ENCODE data around the gene WWOX. TPM values are rescaled to one million over a fixed set of nuclear protein-coding genes. Genes with fewer than 3 reads are reported as not detected.
A peak's percentile ranks its signal among the peaks of the same experiment; 100 is the strongest.

Gene WWOX
- total RNA-seq, 3 donors from 2014 or later, result 11.7 to 18.0 (median 13.8) TPM

DNA sequence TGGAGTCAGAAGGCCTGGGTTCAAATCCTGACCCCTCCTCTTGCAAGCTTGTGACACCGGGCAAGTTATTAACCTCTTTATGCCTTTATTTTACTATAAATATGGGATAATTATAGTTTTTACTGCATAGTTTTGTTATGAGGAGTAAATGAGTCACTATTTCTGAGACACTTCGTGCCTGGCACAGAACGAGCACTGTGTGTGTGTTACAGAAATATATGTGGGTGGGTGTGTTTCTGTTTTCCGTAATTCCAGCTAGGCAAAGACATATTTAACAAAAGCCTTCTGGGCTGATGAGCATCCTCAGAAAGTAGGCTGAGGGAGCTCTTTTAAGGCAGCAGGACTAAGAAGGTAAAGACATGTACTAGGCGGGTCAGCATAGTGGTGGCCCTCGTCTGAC is 1083.2 kb downstream of the WWOX start:
- ATAC-seq, result peak; percentile 17
- Histone ChIP-seq H3K4me1 (ENCODE audit: low read depth) (no peaks in the 10 kb centered on the region), H3K4me3 (no peak overlapping the region), H3K9me3 (no peaks in the 10 kb centered on the region), H3K36me3 (ENCODE audit: low read depth) (no peaks in the 10 kb centered on the region)
- DNase-seq, result no peak
- intact Hi-C loops (cut with DNase I, micrococcal nuclease), result no loop called here
- TF ChIP-seq, protein P1, sequence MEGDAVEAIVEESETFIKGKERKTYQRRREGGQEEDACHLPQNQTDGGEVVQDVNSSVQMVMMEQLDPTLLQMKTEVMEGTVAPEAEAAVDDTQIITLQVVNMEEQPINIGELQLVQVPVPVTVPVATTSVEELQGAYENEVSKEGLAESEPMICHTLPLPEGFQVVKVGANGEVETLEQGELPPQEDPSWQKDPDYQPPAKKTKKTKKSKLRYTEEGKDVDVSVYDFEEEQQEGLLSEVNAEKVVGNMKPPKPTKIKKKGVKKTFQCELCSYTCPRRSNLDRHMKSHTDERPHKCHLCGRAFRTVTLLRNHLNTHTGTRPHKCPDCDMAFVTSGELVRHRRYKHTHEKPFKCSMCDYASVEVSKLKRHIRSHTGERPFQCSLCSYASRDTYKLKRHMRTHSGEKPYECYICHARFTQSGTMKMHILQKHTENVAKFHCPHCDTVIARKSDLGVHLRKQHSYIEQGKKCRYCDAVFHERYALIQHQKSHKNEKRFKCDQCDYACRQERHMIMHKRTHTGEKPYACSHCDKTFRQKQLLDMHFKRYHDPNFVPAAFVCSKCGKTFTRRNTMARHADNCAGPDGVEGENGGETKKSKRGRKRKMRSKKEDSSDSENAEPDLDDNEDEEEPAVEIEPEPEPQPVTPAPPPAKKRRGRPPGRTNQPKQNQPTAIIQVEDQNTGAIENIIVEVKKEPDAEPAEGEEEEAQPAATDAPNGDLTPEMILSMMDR (IDR thresholded peaks at IDR 0.05), result no peak

DNA sequence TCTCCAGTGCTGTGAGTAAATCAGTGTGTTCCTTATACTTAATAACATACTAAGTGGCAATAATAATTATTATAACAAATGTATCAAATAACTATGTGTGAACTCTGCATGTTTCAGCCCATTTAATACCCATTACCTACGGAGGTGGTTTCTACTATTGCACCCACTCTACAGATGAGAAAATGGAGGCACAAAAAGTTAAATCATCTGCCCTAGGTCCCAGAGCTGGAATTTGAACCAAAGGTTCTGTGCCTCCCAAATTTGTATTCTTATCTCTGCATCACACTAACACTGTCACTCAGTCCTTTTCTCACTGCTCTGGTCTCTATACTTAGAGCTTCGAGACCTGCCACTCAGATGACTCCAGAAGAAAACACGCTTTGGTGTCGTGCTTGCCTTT is 1084.1 kb downstream of the WWOX start:
- DNase-seq, result no peak
- no peak for ATAC-seq
- no peak overlapping the region for H3K4me3 ChIP-seq
- no peaks in the 10 kb centered on the region for H3K36me3 ChIP-seq (ENCODE audit: low read depth)
- no peaks in the 10 kb centered on the region for H3K4me1 ChIP-seq (ENCODE audit: low read depth)
- TF ChIP-seq, protein P1 (IDR thresholded peaks at IDR 0.05), result no peak
- intact Hi-C loops (cut with DNase I, micrococcal nuclease), result no loop called here
- no peaks in the 10 kb centered on the region for H3K9me3 ChIP-seq

GRCh38 chr16:79184464-79185030 is 1085.1 kb downstream of the WWOX start:
- Histone ChIP-seq H3K9me3 (no peaks in the 10 kb centered on the region), H3K4me1 (ENCODE audit: low read depth) (no peaks in the 10 kb centered on the region), H3K36me3 (ENCODE audit: low read depth) (no peaks in the 10 kb centered on the region), H3K4me3 (no peak overlapping the region)
- ATAC-seq (no peak), DNase-seq (no peak)
- TF ChIP-seq, protein P1 (IDR thresholded peaks at IDR 0.05), result no peak
- intact Hi-C loops (cut with DNase I, micrococcal nuclease), result no loop called here

DNA sequence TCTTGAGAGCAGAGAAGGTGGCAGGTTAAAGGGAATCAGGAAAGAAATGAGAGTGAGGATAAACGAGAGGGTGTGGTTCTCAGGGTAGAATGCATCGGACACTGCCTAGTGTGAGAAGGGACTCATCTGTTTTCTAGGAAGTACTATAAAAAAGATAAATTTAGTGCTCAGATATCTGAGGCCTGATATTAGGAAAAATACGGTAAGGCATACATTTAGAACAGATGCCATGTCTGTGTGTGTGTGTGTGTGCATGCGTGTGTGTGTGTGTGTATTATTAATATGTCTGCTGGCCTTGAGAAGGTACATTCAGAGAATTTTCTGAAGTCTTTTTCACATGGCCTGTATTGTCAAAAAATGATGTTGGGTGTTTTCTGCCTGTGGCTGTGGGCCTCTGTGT is 1086.3 kb downstream of the WWOX start:
- no peak for DNase-seq
- H3K4me3 ChIP-seq, result no peak overlapping the region
- intact Hi-C loops (cut with DNase I, micrococcal nuclease), result no loop called here
- TF ChIP-seq, protein P1 (IDR thresholded peaks at IDR 0.05), result no peak
- H3K9me3 ChIP-seq, result no peaks in the 10 kb centered on the region
- no peaks in the 10 kb centered on the region for H3K36me3 ChIP-seq (ENCODE audit: low read depth)
- H3K4me1 ChIP-seq (ENCODE audit: low read depth), result no peaks in the 10 kb centered on the region
- no peak for ATAC-seq

- TF ChIP-seq, protein P1 (IDR thresholded peaks at IDR 0.05), result no peak
- intact Hi-C loops (cut with DNase I, micrococcal nuclease), result no loop called here
- DNase-seq, result no peak
- no peaks in the 10 kb centered on the region for H3K9me3 ChIP-seq
- no peak for ATAC-seq
- no peaks in the 10 kb centered on the region for H3K36me3 ChIP-seq (ENCODE audit: low read depth)
- no peaks in the 10 kb centered on the region for H3K4me1 ChIP-seq (ENCODE audit: low read depth)
- no peak overlapping the region for H3K4me3 ChIP-seq
These were observed 1086.7 kb downstream of the WWOX start for GRCh38 chr16:79186196-79186595.
